Gastroesophageal sphincter (tissue), 4 donors: Measurements from ENCODE around the gene ESPNL. TPM values are rescaled to one million over a fixed set of nuclear protein-coding genes. Genes with fewer than 3 reads are reported as not detected.

Experiments
- ATAC-seq: fragments of 150-250 bp; one replicate; pipeline ENCODE4 v1.9.1; 2016; ENCODE audit warnings: mild to moderate bottlenecking, moderate library complexity
- H3K27ac ChIP-seq, 4 donors: fragments of 200-600 bp; sonication (generic) in 3 of 4; 1 replicate in 3 of 4; 2 replicates in 1 of 4; pipeline ENCODE4 v1.5.1; 2016 to 2019
- H3K27me3 ChIP-seq: fragments of 200-600 bp; sonication (generic); one replicate; pipeline ENCODE4 v1.5.1; 2019
- H3K36me3 ChIP-seq, 2 donors: fragments of 200-600 bp; sonication (generic); one replicate each; pipeline ENCODE4 v1.5.1; 2019; ENCODE audit warnings: control low read depth in 1 of 2
- H3K4me1 ChIP-seq, 3 donors: fragments of 200-600 bp; sonication (generic); 1 replicate in 2 of 3; 2 replicates in 1 of 3; pipeline ENCODE4 v1.5.1; 2016 to 2019; ENCODE audit warnings: control low read depth in 2 of 3
- H3K4me3 ChIP-seq, 2 donors: fragments of 200-600 bp; sonication (generic); one replicate each; pipeline ENCODE4 v1.5.1; 2019; ENCODE audit warnings: mild to moderate bottlenecking in 1 of 2, moderate library complexity in 1 of 2
- H3K9me3 ChIP-seq, 3 donors: fragments of 200-600 bp; sonication (generic); one replicate each; pipeline ENCODE4 v1.5.1; 2017 to 2019; ENCODE audit warnings: control low read depth in 2 of 3
- CTCF ChIP-seq, 4 experiments: fragments of 200-600 bp in 2 of 4; fragments of 450-650 bp in 2 of 4; sonication (generic) in 1 of 4; IDR thresholded peaks; one replicate each; pipeline ENCODE4 v1.5.1; 2017 to 2019; ENCODE audit warnings: antibody characterized with exemption in 4 of 4, mild to moderate bottlenecking in 2 of 4, moderate library complexity in 2 of 4
- EP300 ChIP-seq: sonication (generic); formaldehyde crosslinking; IDR thresholded peaks from one replicate; pipeline ENCODE4 v1.6.1; 2017; ENCODE audit warnings: antibody characterized with exemption, mild to moderate bottlenecking
- POLR2A ChIP-seq, 2 donors: fragments of 450-650 bp; IDR thresholded peaks; one replicate each; pipeline ENCODE4 v1.6.1; 2017; ENCODE audit warnings: antibody characterized with exemption in 2 of 2, mild to moderate bottlenecking in 2 of 2, moderate library complexity in 1 of 2
- POLR2AphosphoS5 ChIP-seq: sonication (generic); formaldehyde crosslinking; IDR thresholded peaks from one replicate; pipeline ENCODE4 v1.6.1; 2017; ENCODE audit warnings: antibody characterized with exemption
- WGBS, 2 donors: methylation state at CpG; one replicate each; pipeline ENCODE4 v1.1.5; 2018; ENCODE audit warnings: low coverage in 1 of 2; 5-methylcytosine and 5-hydroxymethylcytosine counted together
- total RNA-seq, 4 donors: library from RNA; depleted of rRNA; stranded (reverse); fragments of >200 nt; gene quantifications; one replicate each; pipeline ENCODE4 v1.1.0, GENCODE V29; 2016

ESPNL gene
- total RNA-seq, 4 donors from 2014 or later = 0.12 to 3.4 (median 0.31) TPM; not detected in 1

DNA sequence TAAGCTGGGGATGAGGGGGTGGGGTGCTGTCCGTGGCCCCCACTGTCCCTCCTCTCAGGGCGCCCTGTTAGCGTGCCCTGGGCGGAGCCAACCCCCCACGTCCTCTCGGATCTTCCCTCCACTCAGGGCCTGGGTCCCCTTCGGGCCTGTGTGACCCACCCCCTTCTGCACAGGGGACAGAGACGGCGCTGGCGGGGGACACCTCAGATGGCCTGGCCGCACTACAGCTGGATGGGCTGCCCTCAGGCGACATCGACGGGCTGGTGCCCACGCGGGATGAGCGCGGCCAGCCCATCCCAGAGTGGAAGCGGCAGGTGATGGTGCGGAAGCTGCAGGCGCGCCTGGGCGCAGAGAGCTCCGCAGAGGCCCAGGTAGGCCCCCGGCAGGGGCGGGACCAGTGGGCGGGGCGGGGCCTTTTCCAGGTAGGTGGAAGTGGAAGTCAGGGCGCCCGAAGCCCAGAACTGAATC lies 28.4 kb downstream of the ESPNL start:
- Histone ChIP-seq H3K4me1 (peaks cover 0 to 16% (median 0%) of the 10 kb centered on the region in 3 donors), H3K4me3 (no peak overlapping the region), H3K27me3 (no peaks in the 10 kb centered on the region), H3K27ac (no peak overlapping the region), H3K9me3 (no peaks in the 10 kb centered on the region), H3K36me3 (peaks cover 0 to 18% of the 10 kb centered on the region in 2 donors)
- no CpG with 5 or more reads among the region's 30 CpGs for WGBS, 2 donors
- TF ChIP-seq POLR2AphosphoS5 = no peak
- TF ChIP-seq POLR2A (IDR thresholded peaks at IDR 0.05) = no peak
- no peak for TF ChIP-seq EP300
- no peak for TF ChIP-seq CTCF (IDR thresholded peaks at IDR 0.05)
- no peak for ATAC-seq

- Histone ChIP-seq H3K4me3 (no peak overlapping the region), H3K36me3 (peaks cover 0 to 18% of the 10 kb centered on the region in 2 donors), H3K9me3 (no peaks in the 10 kb centered on the region), H3K4me1 (peaks cover 0 to 16% (median 0%) of the 10 kb centered on the region in 3 donors), H3K27me3 (no peaks in the 10 kb centered on the region), H3K27ac (no peak overlapping the region)
- no peak for ATAC-seq
- TF ChIP-seq POLR2A (IDR thresholded peaks at IDR 0.05) (no peak), EP300 (no peak)
- 73 to 79% methylated on average over 5 to 8 of the region's 22 CpGs for WGBS, 2 donors
Measured at GRCh38 chr2:238129166-238130010, 29.2 kb downstream of the ESPNL start.

- peaks cover 0 to 18% of the 10 kb centered on the region in 2 donors for H3K36me3 ChIP-seq
- H3K4me1 ChIP-seq = peaks cover 0 to 16% (median 0%) of the 10 kb centered on the region in 3 donors
- TF ChIP-seq POLR2AphosphoS5 = no peak
- no peak for TF ChIP-seq EP300
- TF ChIP-seq CTCF (IDR thresholded peaks at IDR 0.05) = no peak
- no peak for TF ChIP-seq POLR2A (IDR thresholded peaks at IDR 0.05)
- no peak overlapping the region for H3K27ac ChIP-seq
- no peak for ATAC-seq
- H3K27me3 ChIP-seq = no peaks in the 10 kb centered on the region
- no peaks in the 10 kb centered on the region for H3K9me3 ChIP-seq
- no peak overlapping the region for H3K4me3 ChIP-seq
- no CpG with 5 or more reads among the region's 28 CpGs for WGBS, 2 donors
Measured at GRCh38 chr2:238130111-238130695, 30.1 kb downstream of the ESPNL start.

DNA sequence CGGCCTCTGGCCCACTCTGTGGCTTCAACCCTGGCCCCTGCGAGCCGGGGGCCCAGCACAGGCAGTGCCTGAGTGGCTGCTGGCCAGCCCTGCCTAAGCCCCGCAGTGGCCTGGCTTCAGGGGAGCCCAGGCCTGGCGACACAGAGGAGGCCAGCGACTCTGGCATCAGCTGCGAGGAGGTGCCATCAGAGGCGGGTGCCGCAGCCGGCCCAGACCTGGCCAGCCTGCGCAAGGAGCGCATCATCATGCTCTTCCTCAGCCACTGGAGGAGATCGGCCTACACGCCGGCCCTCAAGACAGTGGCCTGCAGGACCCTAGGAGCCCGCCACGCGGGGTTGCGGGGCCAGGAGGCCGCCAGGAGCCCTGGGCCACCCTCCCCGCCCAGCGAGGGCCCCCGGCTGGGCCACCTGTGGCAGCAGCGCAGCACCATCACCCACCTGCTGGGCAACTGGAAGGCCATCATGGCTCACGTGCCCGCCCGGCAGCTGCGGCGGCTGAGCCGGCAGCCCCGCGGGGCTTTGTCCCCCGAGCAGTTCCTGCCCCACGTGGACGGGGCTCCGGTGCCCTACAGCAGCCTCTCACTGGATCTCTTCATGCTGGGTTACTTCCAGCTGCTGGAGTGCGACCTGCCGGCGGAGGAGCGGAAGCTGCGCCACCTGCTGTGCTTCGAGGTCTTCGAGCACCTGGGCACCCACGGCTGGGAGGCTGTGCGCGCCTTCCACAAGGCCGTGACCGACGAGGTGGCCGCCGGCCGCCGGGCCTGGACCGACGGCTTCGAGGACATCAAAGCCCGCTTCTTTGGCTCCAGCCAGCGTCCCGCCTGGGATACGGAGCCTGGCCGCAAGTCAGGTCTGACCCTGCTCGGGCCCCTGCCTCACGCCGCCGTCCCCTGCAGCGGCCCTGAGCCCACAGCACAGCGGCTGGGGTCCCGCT lies 30.8 kb downstream of the ESPNL start:
- Histone ChIP-seq H3K27me3 (no peaks in the 10 kb centered on the region), H3K4me3 (no peak overlapping the region), H3K36me3 (peaks cover 0 to 18% of the 10 kb centered on the region in 2 donors), H3K27ac (no peak overlapping the region), H3K4me1 (peaks cover 0 to 16% (median 0%) of the 10 kb centered on the region in 3 donors), H3K9me3 (no peaks in the 10 kb centered on the region)
- WGBS, 2 donors = no CpG with 5 or more reads among the region's 68 CpGs
- no peak for TF ChIP-seq POLR2A (IDR thresholded peaks at IDR 0.05)
- TF ChIP-seq CTCF (IDR thresholded peaks at IDR 0.05) = no peak
- TF ChIP-seq POLR2AphosphoS5 = no peak
- TF ChIP-seq EP300 = no peak
- no peak for ATAC-seq
